Iris pigment epithelial cell (primary cell): Measurements from ENCODE around the gene AIF1L.

ENCODE experiments used
- DNase-seq: peaks from one replicate; pipeline ENCODE4 v3.0.0-alpha.2; 2011; ENCODE audit warnings: low read depth

AIF1L gene

GRCh38 chr9:131078427-131079366 lies 17.6 kb upstream of the AIF1L start:
- DNase-seq: no peak

GRCh38 chr9:131080589-131080988 lies 15.7 kb upstream of the AIF1L start:
- no peak for DNase-seq

GRCh38 chr9:131081868-131082267 lies 14.5 kb upstream of the AIF1L start:
- DNase-seq: no peak

GRCh38 chr9:131082774-131083512 lies 13.4 kb upstream of the AIF1L start:
- no peak for DNase-seq

GRCh38 chr9:131084661-131085369 lies 11.5 kb upstream of the AIF1L start:
- DNase-seq: no peak

- DNase-seq: no peak
Measured at GRCh38 chr9:131085370-131086122, 10.8 kb upstream of the AIF1L start.

- no peak for DNase-seq
Measured at GRCh38 chr9:131087354-131087893, 8.9 kb upstream of the AIF1L start.

- DNase-seq: no peak
Measured at GRCh38 chr9:131090025-131090787, 6.1 kb upstream of the AIF1L start.

- no peak for DNase-seq
Measured at GRCh38 chr9:131091352-131091992, 4.9 kb upstream of the AIF1L start.

- DNase-seq: no peak
Measured at GRCh38 chr9:131092030-131092429, 4.3 kb upstream of the AIF1L start.

- no peak for DNase-seq
Measured at GRCh38 chr9:131092548-131093440, 3.5 kb upstream of the AIF1L start.

GRCh38 chr9:131094015-131094414 lies 2.3 kb upstream of the AIF1L start:
- no peak for DNase-seq

GRCh38 chr9:131094622-131095021 lies 1.7 kb upstream of the AIF1L start:
- DNase-seq: peak; percentile 8

- no peak for DNase-seq
Measured at GRCh38 chr9:131095666-131096268, 564 bp upstream of the AIF1L start.

- DNase-seq: no peak
Measured at GRCh38 chr9:131097126-131097947, 1.0 kb downstream of the AIF1L start.

GRCh38 chr9:131097948-131098278 lies 1.6 kb downstream of the AIF1L start:
- DNase-seq: no peak

- DNase-seq: no peak
Measured at GRCh38 chr9:131098391-131099101, 2.2 kb downstream of the AIF1L start.
